GM12801 (cell line): Measurements from ENCODE around the gene KAZN.

Experiments
- TF ChIP-seq, protein P1 (sequence below): IDR thresholded peaks from one replicate; pipeline ENCODE4 v1.5.1; 2011; ENCODE audit warnings: control low read depth; ENCODE audit not compliant: insufficient read length; ENCODE audit errors: extremely low read depth

KAZN gene

DNA sequence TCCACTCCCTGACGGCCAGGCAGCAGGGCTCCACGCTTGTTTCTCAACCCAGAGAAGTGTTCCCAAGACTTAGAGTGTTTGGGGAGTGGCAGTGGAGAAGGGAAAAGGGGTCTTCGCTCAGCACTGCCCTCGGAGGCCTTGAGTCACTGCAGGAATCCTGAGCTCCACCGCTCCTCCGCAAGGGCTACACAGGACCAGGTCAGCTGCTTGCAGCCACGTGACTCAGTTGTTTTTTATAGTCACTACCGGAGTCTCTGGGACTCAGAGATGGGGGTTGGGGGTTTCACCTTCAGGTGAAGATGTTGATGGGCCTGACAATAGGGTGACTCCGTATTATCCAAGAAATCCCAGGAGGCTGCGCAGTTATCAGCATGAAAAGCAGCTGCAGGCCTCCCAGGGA, 478.9 kb downstream of the KAZN start:
- TF ChIP-seq, protein P1, sequence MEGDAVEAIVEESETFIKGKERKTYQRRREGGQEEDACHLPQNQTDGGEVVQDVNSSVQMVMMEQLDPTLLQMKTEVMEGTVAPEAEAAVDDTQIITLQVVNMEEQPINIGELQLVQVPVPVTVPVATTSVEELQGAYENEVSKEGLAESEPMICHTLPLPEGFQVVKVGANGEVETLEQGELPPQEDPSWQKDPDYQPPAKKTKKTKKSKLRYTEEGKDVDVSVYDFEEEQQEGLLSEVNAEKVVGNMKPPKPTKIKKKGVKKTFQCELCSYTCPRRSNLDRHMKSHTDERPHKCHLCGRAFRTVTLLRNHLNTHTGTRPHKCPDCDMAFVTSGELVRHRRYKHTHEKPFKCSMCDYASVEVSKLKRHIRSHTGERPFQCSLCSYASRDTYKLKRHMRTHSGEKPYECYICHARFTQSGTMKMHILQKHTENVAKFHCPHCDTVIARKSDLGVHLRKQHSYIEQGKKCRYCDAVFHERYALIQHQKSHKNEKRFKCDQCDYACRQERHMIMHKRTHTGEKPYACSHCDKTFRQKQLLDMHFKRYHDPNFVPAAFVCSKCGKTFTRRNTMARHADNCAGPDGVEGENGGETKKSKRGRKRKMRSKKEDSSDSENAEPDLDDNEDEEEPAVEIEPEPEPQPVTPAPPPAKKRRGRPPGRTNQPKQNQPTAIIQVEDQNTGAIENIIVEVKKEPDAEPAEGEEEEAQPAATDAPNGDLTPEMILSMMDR = no peak

DNA sequence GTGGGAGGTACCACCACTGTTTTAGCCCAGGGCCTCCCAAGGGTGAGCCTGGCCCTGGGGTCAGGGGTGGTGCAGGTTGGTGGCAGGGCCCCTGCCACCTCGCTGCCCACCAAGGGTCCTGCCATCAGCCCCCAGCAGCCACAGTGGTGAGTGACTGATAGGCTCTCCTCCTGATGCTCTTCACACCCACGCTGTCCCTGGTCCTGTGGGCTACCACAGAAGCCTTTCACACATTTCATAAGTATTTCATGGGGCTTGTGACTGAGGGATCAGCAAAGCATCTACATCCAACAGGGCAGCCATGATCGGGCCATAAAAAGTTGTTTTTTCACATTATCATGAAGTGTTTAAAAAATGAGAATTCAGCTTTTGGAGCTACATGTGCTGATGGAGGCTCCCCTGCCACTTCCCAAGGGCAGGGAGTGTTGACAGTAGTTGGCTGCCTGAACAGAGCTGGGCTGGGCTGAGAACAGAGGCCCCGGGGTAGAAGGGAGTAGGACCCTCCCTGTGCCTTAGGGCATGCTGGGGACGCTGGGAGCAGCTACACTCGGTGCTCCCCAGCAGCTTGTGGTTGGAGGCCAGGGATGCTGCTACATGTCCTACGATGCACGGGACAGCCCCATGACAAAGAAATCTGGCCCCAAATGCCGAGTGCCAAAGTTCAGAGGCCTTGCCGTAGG, 482.0 kb downstream of the KAZN start:
- TF ChIP-seq, protein P1 = no peak

DNA sequence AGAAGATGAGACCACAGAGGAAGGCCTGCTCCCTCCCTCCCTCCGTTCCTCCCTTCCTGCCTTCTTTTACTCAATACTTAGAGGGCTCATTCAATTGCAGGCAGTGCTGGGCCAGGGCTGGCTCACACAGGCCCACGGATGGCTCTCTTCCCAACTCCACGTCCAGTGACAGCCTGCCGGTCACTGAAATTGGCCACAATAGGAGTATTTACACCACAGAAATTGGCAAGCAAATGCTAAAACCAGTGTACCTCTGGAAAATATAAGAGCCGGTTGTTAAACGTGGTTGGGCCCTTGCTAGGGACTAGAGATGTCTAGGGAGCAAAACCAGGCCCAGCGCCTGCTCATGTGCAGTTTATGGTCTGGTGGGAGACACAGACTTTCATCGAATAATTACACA, 482.6 kb downstream of the KAZN start:
- TF ChIP-seq, protein P1 = no peak

DNA sequence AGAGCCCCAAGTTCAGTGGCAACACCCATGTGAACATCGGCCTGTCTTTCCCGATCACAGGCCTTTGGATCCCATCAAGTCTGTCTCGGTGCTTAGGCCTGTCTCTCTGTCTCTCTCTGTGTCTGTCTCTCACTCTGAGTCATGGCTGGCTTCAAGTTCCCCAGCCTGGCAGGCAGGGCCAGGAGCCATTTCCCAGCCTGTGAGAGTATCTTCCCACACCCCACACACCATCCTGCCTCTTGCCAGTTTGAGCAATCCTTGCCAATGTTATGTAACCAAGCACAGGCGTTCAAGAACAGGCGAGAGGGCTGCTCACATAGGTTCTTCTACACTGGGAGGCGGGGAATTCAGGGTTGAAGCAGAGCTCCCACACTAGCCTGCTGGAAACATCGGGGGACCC, 485.1 kb downstream of the KAZN start:
- TF ChIP-seq, protein P1 = no peak

DNA sequence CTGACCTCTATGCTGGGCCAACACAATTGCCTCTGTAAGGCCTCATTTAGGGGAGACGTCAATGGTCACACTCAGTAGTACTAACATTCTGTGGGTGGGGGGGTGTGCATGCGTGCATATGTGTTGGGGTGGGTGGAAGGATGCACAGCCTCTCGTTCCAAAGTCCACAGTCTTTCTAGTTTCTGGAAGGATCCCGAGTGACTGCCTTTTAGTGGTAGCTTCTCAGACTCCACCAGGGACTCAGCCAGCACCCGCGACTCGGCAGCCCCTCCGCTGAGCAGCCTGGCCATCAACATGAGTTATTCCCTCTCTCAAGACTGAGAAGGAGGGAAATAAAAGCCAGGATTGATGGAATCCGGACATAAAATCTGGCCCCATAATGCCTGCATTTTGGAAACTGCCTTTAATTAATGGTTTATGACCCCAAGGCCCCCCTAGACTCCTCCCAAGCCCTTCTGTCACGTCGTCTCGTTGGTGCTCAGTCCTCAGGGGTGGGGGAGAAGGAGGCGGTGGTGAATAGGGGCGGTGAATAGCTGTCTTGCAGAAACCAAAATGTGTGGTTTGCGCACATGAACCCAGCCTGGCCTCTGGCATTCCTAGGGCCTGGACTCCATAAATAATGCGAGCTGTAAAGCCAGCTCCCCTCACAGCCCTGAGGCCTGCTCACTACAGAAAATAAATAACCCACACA, 489.9 kb downstream of the KAZN start:
- TF ChIP-seq, protein P1 = no peak

DNA sequence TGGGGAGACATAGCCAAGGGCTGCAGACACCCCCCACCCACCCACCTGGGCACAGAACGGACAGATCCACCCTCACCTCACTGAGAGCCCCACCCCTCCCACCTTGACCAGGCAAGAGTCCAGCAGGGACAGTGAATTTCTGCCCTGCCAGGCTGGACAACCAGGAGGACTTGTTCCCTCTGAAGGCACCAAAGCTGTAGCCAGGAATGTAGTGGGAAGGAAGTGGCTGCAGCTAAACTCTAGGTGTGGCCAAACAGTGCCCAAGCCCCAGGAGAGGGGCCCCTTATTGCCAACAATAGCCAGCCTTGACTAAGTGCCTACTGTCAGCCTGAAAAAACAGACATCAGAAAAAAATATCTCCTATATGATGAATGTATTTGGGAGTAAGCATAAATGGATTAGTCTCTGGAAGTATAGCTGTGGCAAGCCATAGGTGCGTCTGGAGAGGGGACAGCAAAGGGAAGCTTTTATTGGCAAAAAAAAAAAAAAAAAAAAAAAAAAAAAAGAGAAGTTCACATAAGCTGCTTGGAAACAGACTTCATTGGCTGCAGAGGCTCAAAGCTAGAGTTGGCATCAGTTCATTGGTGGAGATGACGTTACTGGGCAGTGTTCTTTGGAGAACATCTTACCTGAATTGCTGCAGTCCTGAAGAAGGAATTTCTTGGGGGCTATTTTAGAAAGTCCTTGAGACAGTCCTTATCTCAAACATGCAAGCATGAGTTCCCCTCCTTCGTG, 490.9 kb downstream of the KAZN start:
- TF ChIP-seq, protein P1 = no peak

DNA sequence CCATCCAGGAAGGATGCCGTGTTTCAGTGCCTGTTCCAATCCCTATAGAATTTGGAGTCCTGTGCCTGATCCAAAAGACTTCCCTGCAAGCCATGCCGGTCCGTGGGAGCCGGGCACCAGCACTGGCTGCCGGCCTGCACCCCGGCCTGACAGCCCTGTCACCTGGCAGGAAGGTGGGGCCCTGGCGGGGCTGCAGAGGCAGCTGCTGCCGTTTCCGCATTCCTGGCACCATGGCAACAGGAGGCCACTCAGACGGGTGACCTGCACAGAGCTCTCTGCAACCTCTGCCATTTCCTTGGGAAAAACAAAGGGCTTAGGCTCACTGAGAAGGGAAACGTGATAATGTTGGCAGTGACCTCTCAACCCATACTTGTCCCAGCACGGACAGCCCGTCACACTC, 491.9 kb downstream of the KAZN start:
- TF ChIP-seq, protein P1 = no peak
